GM23338 (cell line): ENCODE measurements around the gene GLYATL1B. TPM values are rescaled to one million over a fixed set of nuclear protein-coding genes. Genes with fewer than 3 reads are reported as not detected.
"Not testable (repeated sequence)": the region's sequence is repeated elsewhere in the genome, so short reads cannot be mapped to it uniquely, and the experiment has no call there.

Source experiments
- ATAC-seq: fragments of 200-7000 bp; cut with Tn5 transposase; 3 replicates; pipeline ENCODE4 v1.9.1; 2020
- DNase-seq: peaks from one replicate; pipeline ENCODE4 v3.0.0-alpha.2; 2015; ENCODE audit warnings: low spot score
- H2AFZ ChIP-seq: fragments of 200-600 bp; sonication (generic); 2 replicates; pipeline ENCODE4 v1.8.0; 2016; ENCODE audit warnings: antibody characterized with exemption, mild to moderate bottlenecking, moderate library complexity
- H3F3A ChIP-seq: fragments of 200-600 bp; sonication (generic); replicated peaks from 2 replicates; pipeline ENCODE4 v1.8.0; 2017; ENCODE audit warnings: antibody characterized with exemption, mixed run types, low read depth
- H3K27ac ChIP-seq: fragments of 200-600 bp; sonication (generic); 2 replicates; pipeline ENCODE4 v1.6.1; 2016; ENCODE audit warnings: low read depth
- H3K27me3 ChIP-seq: fragments of 200-600 bp; sonication (generic); 2 replicates; pipeline ENCODE4 v1.8.0; 2016; ENCODE audit warnings: mild to moderate bottlenecking, mixed run types, moderate library complexity; ENCODE audit not compliant: insufficient read depth
- H3K36me3 ChIP-seq: fragments of 200-600 bp; sonication (generic); 2 replicates; pipeline ENCODE4 v1.8.0; 2016; ENCODE audit warnings: mild to moderate bottlenecking; ENCODE audit not compliant: insufficient read depth
- H3K4me1 ChIP-seq: fragments of 200-600 bp; sonication (generic); 2 replicates; pipeline ENCODE4 v1.8.0; 2016; ENCODE audit warnings: mild to moderate bottlenecking, moderate library complexity; ENCODE audit not compliant: insufficient read depth
- H3K4me2 ChIP-seq: fragments of 200-600 bp; sonication (generic); 2 replicates; pipeline ENCODE4 v1.7.1; 2017; ENCODE audit warnings: mixed run types
- H3K4me3 ChIP-seq: fragments of 200-600 bp; sonication (generic); 2 replicates; pipeline ENCODE4 v1.6.1; 2016; ENCODE audit warnings: mixed run types
- H3K79me2 ChIP-seq: fragments of 200-600 bp; sonication (generic); replicated peaks from 2 replicates; pipeline ENCODE4 v1.8.0; 2017; ENCODE audit warnings: mild to moderate bottlenecking; ENCODE audit not compliant: insufficient read depth
- H3K9me2 ChIP-seq: fragments of 200-600 bp; sonication (generic); 2 replicates; pipeline ENCODE4 v1.8.0; 2017; ENCODE audit not compliant: insufficient read depth
- H4K20me1 ChIP-seq: fragments of 200-600 bp; sonication (generic); replicated peaks from 2 replicates; pipeline ENCODE4 v1.8.0; 2017; ENCODE audit warnings: mild to moderate bottlenecking; ENCODE audit not compliant: insufficient read depth
- H3K27ac Mint-ChIP-seq: 2 replicates; pipeline ENCODE4 v1.8.0; 2020; ENCODE audit warnings: inconsistent platforms, mild to moderate bottlenecking, moderate library complexity, mixed read lengths
- H3K27me3 Mint-ChIP-seq: 3 replicates; pipeline ENCODE4 v1.8.0; 2022; ENCODE audit warnings: low read depth, mild to moderate bottlenecking, moderate library complexity, mixed read lengths, inconsistent platforms; ENCODE audit not compliant: insufficient read depth, poor library complexity
- H3K36me3 Mint-ChIP-seq: 3 replicates; pipeline ENCODE4 v1.8.0; 2021; ENCODE audit warnings: low read depth, mild to moderate bottlenecking, inconsistent platforms, moderate library complexity, mixed read lengths
- H3K4me1 Mint-ChIP-seq: 3 replicates; pipeline ENCODE4 v1.8.0; 2020; ENCODE audit warnings: mild to moderate bottlenecking, inconsistent platforms, mixed read lengths
- H3K4me3 Mint-ChIP-seq: 3 replicates; pipeline ENCODE4 v1.8.0; 2021; ENCODE audit warnings: moderate library complexity, mild to moderate bottlenecking, inconsistent platforms, mixed read lengths
- H3K9me3 Mint-ChIP-seq: 3 replicates; pipeline ENCODE4 v1.8.0; 2020; ENCODE audit warnings: moderate library complexity, mild to moderate bottlenecking, inconsistent platforms, mixed read lengths
- CREB1 ChIP-seq: fragments of 250-450 bp; sonication (Bioruptor Pico); IDR thresholded peaks from 2 replicates; pipeline ENCODE4 v1.5.0; 2020; ENCODE audit warnings: low read depth, mild to moderate bottlenecking, moderate library complexity
- EZH2phosphoT487 ChIP-seq: fragments of 200-600 bp; sonication (generic); IDR thresholded peaks from one replicate; pipeline ENCODE4 v1.8.1; 2018; ENCODE audit warnings: antibody characterized with exemption; ENCODE audit not compliant: unreplicated experiment
- ZNF114 ChIP-seq: fragments of 250-450 bp; sonication (Bioruptor Pico); IDR thresholded peaks from 2 replicates; pipeline ENCODE4 v1.5.0; 2020; ENCODE audit warnings: mild to moderate bottlenecking, moderate library complexity
- polyA plus RNA-seq: library from polyadenylated mRNA; unstranded; fragments of >200 nt; fragmentation: Nextera tagmentation; extraction: Ambion mirVana; gene quantifications from 2 replicates; pipeline ENCODE4 v1.2.1, GENCODE V29; 2016
- total RNA-seq: library from RNA; depleted of rRNA; stranded (reverse); fragments of >200 nt; shearing (Covaris generic); gene quantifications from 2 replicates; pipeline ENCODE4 v1.2.3, GENCODE V29; 2014
- TF ChIP-seq, protein P1 (sequence below), 2 experiments: fragments of 200-600 bp in 1 of 2; sonication (generic) in 1 of 2; conservative IDR thresholded peaks; 2 replicates each; pipeline versions ENCODE4 v1.5.1 to v1.6.1; 2016 to 2017; ENCODE audit warnings: antibody characterized with exemption in 2 of 2, low read depth in 2 of 2, mild to moderate bottlenecking in 2 of 2, moderate library complexity in 1 of 2
- TF ChIP-seq, protein P2 (sequence below): IDR thresholded peaks from 2 replicates; pipeline ENCODE4 v1.6.1; 2016; ENCODE audit warnings: antibody characterized with exemption

GLYATL1B gene
- total and polyA plus RNA-seq, 2 experiments from 2014 or later, result 0.27 to 0.90 TPM

DNA sequence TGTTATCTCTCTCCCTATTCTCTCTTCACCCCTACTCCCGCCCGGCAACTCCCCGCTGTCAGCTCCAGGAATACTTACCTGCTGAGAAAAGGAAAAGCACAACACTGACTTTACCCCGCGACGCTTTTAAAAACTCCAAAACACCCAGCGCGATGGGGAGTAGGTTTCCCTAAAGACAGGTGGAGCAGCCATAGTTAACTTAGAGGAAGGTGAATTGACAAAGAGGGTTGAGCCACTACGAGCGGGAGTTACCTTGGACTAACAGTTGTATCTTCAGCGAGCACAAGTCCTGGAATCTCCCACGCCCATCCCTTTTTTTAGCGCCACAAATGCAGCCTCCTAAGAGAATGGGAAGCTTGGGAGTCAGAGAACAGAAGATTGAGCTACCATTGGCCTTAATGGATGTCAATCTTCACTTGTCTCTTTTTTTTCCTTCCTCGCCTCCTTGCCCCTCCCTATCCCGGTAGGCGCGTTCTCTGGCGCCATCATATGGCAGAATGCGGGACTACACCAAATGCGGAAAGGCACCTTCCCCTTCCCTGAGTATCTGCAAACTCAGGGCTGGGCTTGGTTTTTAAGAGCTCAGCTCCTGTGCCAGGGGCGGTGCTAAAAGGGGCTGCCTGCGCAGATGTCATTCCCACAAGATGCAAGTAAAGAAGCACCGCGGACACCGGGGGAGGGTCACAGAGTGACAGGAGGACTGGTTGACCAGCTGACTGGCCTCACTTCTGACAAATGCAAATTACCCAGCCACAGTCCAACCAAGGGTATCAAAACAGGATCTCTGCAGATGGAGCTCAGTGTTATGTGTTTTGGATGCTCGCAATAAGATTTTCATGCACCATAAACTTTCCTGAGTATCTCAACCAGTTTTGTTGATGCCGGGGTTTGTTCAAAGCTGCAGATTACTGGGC, 27.7 kb upstream of the GLYATL1B start:
- H2AFZ ChIP-seq, result peak overlapping the region; percentile 75; the same call in 1 of the 2 replicates
- not testable (repeated sequence) for H3K9me2 ChIP-seq, H3K9me3 Mint-ChIP-seq, H4K20me1 ChIP-seq, H3F3A ChIP-seq, H3K79me2 ChIP-seq, H3K36me3 Mint-ChIP-seq, H3K27me3 Mint-ChIP-seq, H3K27ac ChIP-seq, H3K36me3 ChIP-seq
- Mint-ChIP-seq H3K27ac (peak overlapping the region; percentile 45; the same call in 1 of the 2 replicates), H3K4me3 (peak overlapping the region; percentile 82), H3K4me1 (peaks cover 26% of the 10 kb centered on the region)
- ATAC-seq (peak; percentile 90), DNase-seq (peak; percentile 98)
- peak overlapping the region; percentile 74 for H3K4me2 ChIP-seq
- H3K4me1 ChIP-seq, result peaks cover 17% of the 10 kb centered on the region
- peak overlapping the region; percentile 54 for H3K4me3 ChIP-seq
- peak; percentile 59 for TF ChIP-seq CREB1
- TF ChIP-seq, protein P1, sequence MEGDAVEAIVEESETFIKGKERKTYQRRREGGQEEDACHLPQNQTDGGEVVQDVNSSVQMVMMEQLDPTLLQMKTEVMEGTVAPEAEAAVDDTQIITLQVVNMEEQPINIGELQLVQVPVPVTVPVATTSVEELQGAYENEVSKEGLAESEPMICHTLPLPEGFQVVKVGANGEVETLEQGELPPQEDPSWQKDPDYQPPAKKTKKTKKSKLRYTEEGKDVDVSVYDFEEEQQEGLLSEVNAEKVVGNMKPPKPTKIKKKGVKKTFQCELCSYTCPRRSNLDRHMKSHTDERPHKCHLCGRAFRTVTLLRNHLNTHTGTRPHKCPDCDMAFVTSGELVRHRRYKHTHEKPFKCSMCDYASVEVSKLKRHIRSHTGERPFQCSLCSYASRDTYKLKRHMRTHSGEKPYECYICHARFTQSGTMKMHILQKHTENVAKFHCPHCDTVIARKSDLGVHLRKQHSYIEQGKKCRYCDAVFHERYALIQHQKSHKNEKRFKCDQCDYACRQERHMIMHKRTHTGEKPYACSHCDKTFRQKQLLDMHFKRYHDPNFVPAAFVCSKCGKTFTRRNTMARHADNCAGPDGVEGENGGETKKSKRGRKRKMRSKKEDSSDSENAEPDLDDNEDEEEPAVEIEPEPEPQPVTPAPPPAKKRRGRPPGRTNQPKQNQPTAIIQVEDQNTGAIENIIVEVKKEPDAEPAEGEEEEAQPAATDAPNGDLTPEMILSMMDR (conservative IDR thresholded peaks at IDR 0.05; ENCODE audit: low read depth in 2 of 2), result peak; percentile 89 to 95
- peaks cover 16% of the 10 kb centered on the region for H3K27me3 ChIP-seq

DNA sequence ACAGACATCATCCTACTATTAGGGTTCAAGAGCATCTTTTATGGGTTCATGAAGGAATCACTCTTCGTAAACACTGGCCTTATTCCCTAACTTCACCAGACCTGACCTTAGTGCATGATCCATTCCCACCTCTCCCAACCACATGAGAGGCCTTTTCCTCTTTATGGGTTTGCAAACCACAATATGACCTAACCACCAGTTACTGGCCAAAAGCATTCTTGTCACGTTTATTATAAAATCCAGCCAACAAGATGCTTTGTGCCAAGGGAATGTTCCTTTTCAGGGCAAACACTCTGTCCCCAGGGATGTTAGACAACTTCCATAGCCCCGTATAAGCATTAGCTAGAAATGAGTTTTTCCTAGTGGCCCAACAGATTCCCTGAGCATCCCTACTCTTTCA, 26.0 kb upstream of the GLYATL1B start:
- not testable (repeated sequence) for H3K79me2 ChIP-seq, H3F3A ChIP-seq, H4K20me1 ChIP-seq, H3K4me3 Mint-ChIP-seq, H2AFZ ChIP-seq, H3K9me2 ChIP-seq, H3K27me3 Mint-ChIP-seq, H3K9me3 Mint-ChIP-seq, H3K27ac Mint-ChIP-seq, ATAC-seq, H3K27ac ChIP-seq, H3K36me3 Mint-ChIP-seq, DNase-seq, H3K36me3 ChIP-seq, H3K4me2 ChIP-seq, H3K4me1 ChIP-seq, H3K4me3 ChIP-seq
- H3K27me3 ChIP-seq, result peaks cover 25% of the 10 kb centered on the region
- peaks cover 13% of the 10 kb centered on the region for H3K4me1 Mint-ChIP-seq

DNA sequence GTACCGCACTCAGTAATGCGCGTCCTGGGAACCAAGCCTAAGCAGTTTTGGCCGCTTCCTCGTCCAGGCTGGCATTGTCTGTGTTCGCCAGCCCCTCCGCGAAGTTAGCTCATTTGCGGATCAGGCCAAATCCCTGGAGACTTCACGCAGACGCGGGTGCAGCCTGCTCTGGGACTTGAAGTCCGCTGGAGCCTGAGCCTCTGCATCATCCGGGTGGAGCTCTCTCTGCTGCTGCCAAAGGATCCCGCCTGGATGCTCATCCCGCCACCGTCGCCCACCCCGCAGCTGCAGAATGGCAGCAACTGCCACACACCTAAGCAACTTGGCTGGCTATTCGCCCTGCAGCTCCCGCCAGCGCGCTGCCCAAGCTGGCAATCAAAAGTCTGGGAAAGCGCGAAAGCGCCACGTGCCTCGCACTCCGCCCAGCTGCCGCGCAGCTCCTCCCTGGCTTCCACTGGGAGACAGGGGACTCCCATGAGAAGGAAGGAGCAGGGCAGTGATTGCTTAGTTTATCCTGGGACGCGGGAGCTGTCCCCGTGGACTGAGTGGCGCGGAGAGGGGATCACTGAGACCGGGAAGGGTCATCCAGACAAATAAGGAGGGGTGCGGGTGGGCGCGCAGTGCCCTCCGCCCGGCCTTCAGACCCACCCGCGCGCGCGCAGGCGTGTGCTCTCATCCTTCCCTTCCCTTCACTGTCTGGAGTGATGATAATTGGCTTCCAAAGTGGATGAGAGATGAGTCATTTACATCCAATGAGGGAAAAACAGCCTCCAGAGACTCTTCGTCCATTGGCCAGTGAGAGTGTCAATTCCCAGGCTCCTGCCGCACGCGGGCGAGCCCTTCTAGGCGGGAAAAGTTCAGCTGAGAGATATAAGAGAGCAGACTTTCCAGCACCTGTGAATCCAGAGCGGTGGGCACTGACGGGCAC, 23.2 kb upstream of the GLYATL1B start:
- Histone ChIP-seq H3K4me2 (no peak overlapping the region), H3K9me2 (no peaks in the 10 kb centered on the region), H4K20me1 (no peaks in the 10 kb centered on the region), H3K4me3 (no peak overlapping the region), H3K36me3 (no peaks in the 10 kb centered on the region), H3F3A (no peaks in the 10 kb centered on the region), H3K27ac (no peak overlapping the region), H3K79me2 (no peaks in the 10 kb centered on the region), H3K27me3 (peaks cover 25% of the 10 kb centered on the region), H3K4me1 (0 out of 2 replicates have a peak, but pooled peaks cover under 1% of the 10 kb centered on the region), H2AFZ (0 out of 2 replicates have a peak overlapping the region, but pooled peaks have one; percentile 43)
- DNase-seq, result peak; percentile 36
- Mint-ChIP-seq H3K36me3 (no peaks in the 10 kb centered on the region), H3K4me1 (peaks cover 6% of the 10 kb centered on the region; the same call in 2 of the 3 replicates), H3K27me3 (peaks cover 6% of the 10 kb centered on the region), H3K27ac (no peak overlapping the region), H3K4me3 (no peak overlapping the region), H3K9me3 (no peaks in the 10 kb centered on the region; the same call in 2 of the 3 replicates)
- no peak for ATAC-seq
- TF ChIP-seq ZNF114 (CRISPR knock-in tag) (no peak), EZH2phosphoT487 (no peak)
- TF ChIP-seq, protein P2, sequence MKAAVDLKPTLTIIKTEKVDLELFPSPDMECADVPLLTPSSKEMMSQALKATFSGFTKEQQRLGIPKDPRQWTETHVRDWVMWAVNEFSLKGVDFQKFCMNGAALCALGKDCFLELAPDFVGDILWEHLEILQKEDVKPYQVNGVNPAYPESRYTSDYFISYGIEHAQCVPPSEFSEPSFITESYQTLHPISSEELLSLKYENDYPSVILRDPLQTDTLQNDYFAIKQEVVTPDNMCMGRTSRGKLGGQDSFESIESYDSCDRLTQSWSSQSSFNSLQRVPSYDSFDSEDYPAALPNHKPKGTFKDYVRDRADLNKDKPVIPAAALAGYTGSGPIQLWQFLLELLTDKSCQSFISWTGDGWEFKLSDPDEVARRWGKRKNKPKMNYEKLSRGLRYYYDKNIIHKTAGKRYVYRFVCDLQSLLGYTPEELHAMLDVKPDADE, result no peak
